ENCODE measurements around the gene CCL17. TPM values are rescaled to one million over a fixed set of nuclear protein-coding genes. Genes with fewer than 3 reads are reported as not detected.

Gene CCL17
- total and polyA plus RNA-seq, 9 of the 15 experiments (the other 6 are each of a cell fraction or from before 2014, with no cell fraction given), result not detected

- TF ChIP-seq SMARCC2 (IDR thresholded peaks at IDR 0.05; ENCODE audit: low read depth) (no peak), ATF1 (CRISPR knock-in tag; IDR thresholded peaks at IDR 0.05) (no peak), ATF1 (tag; IDR thresholded peaks at IDR 0.05) (no peak), CTCFL (IDR thresholded peaks at IDR 0.05; ENCODE audit: borderline replicate concordance, insufficient read depth, low read depth, low read length, poor library complexity, severe bottlenecking) (no peak), GMEB1 (CRISPR knock-in tag; IDR thresholded peaks at IDR 0.05) (no peak), ZNF280A (IDR thresholded peaks at IDR 0.05; ENCODE audit: low read depth, partially characterized antibody) (no peak), SAFB2 (IDR thresholded peaks at IDR 0.05; ENCODE audit: borderline replicate concordance, low read depth, low read length, severe bottlenecking) (no peak), TEAD1 (CRISPR knock-in tag; IDR thresholded peaks at IDR 0.05) (no peak), NBN (IDR thresholded peaks at IDR 0.05; ENCODE audit: low read depth) (no peak), ATF3 (IDR thresholded peaks at IDR 0.05) (no peak), ATF3 (CRISPR knock-in tag; conservative IDR thresholded peaks at IDR 0.05) (no peak)
Measured at GRCh38 chr16:57371494-57372371, 32.8 kb upstream of the CCL17 start (continued).
